NK-92 (cell line): ENCODE results near the gene OR13C2.

Experiments
- DNase-seq: peaks from one replicate; lab custom pipeline; 2025; ENCODE audit not compliant: unreplicated experiment; lab: John Stamatoyannopoulos, UW

Gene OR13C2

DNA sequence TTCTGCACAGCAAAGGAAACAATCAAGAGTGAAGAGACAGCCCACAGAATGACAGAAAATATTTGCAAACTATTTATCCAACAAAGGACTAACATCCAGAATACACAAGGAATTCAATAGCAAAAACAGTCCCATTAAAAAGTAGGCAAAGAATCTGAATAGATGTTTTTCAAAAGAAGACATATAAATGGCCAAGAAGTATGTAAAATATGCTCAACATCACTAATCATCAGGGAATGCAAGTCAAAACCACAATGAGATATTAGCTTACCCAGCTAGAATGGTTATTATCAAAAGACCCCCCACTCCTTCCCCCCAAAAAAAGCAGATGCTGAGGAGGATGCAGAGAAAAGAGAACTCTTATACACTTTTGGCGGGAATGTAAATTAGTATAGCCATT, 49.9 kb downstream of the OR13C2 start:
- DNase-seq = no peak
